ENCODE data around the gene TPCN2.

The TPCN2 gene

GRCh38 chr11:69010361-69010891 lies 38.3 kb upstream of the TPCN2 start:
- no peak for DNase-seq (ENCODE audit: low read depth in 1 of 2, low spot score in 1 of 2)

GRCh38 chr11:69010964-69011623 lies 37.6 kb upstream of the TPCN2 start:
- DNase-seq (ENCODE audit: low read depth in 1 of 2, low spot score in 1 of 2), result no peak

GRCh38 chr11:69011624-69012091 lies 37.1 kb upstream of the TPCN2 start:
- DNase-seq (ENCODE audit: low read depth in 1 of 2, low spot score in 1 of 2), result no peak

GRCh38 chr11:69012092-69013008 lies 36.4 kb upstream of the TPCN2 start:
- no peak for DNase-seq (ENCODE audit: low read depth in 1 of 2, low spot score in 1 of 2)

GRCh38 chr11:69013009-69013951 lies 35.5 kb upstream of the TPCN2 start, which contains the start of gene MRGPRF:
TSS of gene MRGPRF (minus strand) at chr11:69013246. CDS start at chr11:69009901, 3,345 bp downstream.
- DNase-seq (ENCODE audit: low read depth in 1 of 2, low spot score in 1 of 2), result no peak

- no peak for DNase-seq (ENCODE audit: low read depth in 1 of 2, low spot score in 1 of 2)
These were observed 34.5 kb upstream of the TPCN2 start for GRCh38 chr11:69014084-69014851.

GRCh38 chr11:69014898-69015549 lies 33.7 kb upstream of the TPCN2 start:
- DNase-seq (ENCODE audit: low read depth in 1 of 2, low spot score in 1 of 2), result no peak

- DNase-seq (ENCODE audit: low read depth in 1 of 2, low spot score in 1 of 2), result no peak
These were observed 30.8 kb upstream of the TPCN2 start for GRCh38 chr11:69017951-69018350.

GRCh38 chr11:69018924-69019323 lies 29.8 kb upstream of the TPCN2 start:
- DNase-seq (ENCODE audit: low read depth in 1 of 2, low spot score in 1 of 2), result no peak

GRCh38 chr11:69022260-69022659 lies 26.5 kb upstream of the TPCN2 start:
- no peak for DNase-seq (ENCODE audit: low read depth in 1 of 2, low spot score in 1 of 2)

- no peak for DNase-seq (ENCODE audit: low read depth in 1 of 2, low spot score in 1 of 2)
These were observed 24.2 kb upstream of the TPCN2 start for GRCh38 chr11:69024509-69024908.

- DNase-seq (ENCODE audit: low read depth in 1 of 2, low spot score in 1 of 2), result no peak
These were observed 20.9 kb upstream of the TPCN2 start for GRCh38 chr11:69027704-69028372.

- no peak for DNase-seq (ENCODE audit: low read depth in 1 of 2, low spot score in 1 of 2)
These were observed 18.4 kb upstream of the TPCN2 start for GRCh38 chr11:69030301-69030700.

- no peak for DNase-seq (ENCODE audit: low read depth in 1 of 2, low spot score in 1 of 2)
These were observed 15.9 kb upstream of the TPCN2 start for GRCh38 chr11:69032833-69033232.

GRCh38 chr11:69033431-69033830 lies 15.3 kb upstream of the TPCN2 start:
- no peak for DNase-seq (ENCODE audit: low read depth in 1 of 2, low spot score in 1 of 2)

- DNase-seq (ENCODE audit: low read depth in 1 of 2, low spot score in 1 of 2), result no peak
These were observed 14.4 kb upstream of the TPCN2 start for GRCh38 chr11:69034123-69034867.

GRCh38 chr11:69035150-69035945 lies 13.4 kb upstream of the TPCN2 start:
- DNase-seq (ENCODE audit: low read depth in 1 of 2, low spot score in 1 of 2), result no peak

Measured in stimulated activated CD4-positive, alpha-beta T cell treated with anti-CD3 and anti-CD28 coated beads, Interleukin-15, amount 100 ng/mL, for 1 hour (primary cell).